ENCODE results near the gene LIN52. TPM values are rescaled to one million over a fixed set of nuclear protein-coding genes. Genes with fewer than 3 reads are reported as not detected.

Gene LIN52
- total RNA-seq, 1 donor from 2014 or later = 11.0 TPM

DNA sequence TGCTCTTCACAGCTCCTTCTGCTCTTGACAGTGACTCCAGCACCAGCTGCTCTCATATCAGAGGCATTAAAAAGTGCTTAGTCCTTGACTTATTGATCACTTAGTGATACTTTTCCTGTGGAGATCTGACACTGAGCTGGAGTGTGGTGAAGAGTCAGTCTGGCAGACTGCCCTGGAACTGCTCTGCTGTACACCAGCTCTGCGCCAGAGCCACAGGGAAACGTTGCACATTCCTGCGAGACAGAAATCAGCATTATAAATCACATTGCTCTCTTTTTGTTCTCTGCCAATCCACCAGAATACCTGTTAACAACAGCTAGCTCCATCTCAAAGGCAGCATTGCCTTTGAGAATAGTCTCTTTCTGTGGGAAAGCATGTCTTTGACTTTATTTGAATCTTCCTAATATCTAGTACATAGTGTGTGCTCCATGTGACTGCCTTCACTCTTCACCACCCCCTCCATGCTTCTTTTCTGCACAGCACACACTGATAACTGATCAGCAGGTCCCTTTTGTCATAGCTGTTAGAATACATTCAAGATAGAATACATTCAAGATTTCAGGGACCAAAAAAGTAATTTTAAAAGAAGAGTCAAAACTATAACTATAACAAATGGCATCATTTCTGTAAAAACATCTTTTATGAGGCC, 106.3 kb downstream of the LIN52 start:
- DNase-seq (ENCODE audit: low read depth, low spot score) = no peak

DNA sequence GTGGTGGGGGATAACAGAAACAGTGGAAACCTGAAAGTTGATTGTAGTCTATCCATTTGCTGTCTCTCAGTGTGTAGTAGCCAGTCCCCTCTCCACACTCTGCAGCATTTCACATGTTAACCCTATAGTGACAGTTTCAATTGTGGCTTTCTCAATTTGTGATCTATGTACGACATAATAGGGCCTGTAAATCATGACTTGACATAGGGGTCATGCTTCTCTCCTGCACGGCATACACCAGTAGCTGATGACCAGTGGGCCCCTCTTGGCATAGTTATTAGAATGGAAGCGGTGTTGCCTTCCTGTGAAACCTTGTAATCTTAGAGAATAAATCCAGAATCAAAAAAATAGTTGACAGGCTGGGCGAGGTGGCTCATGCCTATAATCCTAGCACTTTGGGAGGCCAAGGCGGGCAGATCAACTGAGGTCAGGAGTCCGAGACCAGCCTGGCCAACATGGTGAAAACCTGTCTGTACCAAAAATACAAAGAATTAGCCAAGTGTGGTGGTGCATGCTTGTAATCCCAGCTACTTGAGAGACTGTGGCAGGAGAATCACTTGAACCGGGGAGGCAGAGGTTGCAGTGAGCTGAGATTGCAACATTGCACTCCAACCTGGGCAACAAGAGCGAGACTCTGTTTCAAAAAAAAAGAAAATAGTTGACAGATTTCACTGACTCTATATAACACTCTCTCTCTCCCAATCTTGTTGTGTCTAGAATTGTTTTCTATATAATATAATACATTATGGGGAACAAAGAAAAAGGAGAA, 109.9 kb downstream of the LIN52 start:
- no peak for DNase-seq (ENCODE audit: low read depth, low spot score)

DNA sequence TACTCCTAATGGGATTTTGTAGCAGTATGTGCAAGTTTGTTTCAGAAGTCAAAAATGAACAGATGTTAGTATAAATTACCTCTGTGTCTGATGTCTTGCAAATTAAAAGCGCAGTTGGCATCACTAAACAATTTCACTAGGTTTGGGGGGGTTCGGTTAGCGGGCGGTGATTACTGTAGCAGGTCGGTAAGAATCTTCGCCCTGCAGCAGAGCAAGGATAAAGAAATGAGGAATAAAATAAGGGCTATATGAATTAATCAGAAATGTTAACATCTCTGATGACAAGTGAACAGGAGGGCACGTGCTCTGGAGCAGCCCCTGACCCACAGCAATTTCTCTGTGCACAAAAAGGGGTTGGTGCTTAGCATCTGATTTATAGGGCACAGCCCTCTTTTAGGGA, 110.9 kb downstream of the LIN52 start:
- no peak for DNase-seq (ENCODE audit: low read depth, low spot score)

DNA sequence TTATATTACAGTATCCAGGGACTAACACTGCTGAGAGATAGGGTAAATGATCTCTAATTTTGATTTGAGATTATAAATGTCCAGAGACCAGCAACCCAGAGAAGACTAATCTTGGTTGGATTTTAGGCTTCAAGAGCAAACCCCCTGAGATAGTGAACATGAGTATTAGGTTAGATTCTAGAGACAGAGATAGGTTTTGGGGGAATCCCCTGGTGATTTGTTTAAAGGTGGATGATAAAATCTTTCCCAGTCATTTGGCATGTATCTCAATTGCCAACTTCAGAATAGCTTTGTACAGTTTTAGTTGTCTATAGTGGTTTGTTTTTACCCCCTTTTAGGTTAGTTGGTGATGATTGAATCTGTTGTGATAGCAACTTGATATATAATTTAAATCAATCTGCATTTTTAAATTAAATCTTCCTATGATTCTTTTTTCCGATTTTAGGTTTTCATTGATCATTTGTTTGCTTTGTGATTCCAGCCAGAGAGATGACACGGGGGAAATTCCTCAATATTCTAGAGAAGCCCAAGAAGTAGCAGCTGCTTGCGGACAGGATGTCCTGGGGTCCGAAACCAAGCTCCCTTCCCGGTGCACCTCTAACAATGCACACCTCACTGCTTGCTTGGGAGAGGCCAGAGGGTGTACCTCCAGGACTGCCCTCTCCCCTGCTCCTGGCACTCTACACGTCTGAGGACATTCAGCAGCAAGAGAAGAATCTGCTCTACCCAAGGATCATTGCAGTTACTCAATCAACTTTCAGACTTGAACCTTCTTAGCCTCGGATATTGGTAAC, 113.9 kb downstream of the LIN52 start:
- DNase-seq (ENCODE audit: low read depth, low spot score) = no peak

DNA sequence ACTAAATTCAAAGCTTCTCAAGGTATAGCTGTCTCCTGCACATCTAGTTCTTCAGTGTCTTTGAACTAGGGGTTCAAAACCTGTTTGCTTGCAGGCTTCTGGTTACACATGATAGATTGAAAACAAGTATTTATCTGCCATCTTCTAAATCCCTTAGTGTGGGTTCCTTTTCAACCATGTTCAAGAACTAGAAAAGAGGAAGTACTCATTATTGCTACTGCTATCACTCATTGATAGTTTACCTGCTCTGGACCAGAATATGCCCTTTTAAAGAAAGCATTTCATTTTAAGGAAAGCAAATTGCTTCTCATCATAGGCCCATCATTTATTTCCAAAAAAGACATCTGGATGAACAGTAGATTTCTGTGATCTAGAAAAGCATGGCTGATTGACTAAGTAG, 117.4 kb downstream of the LIN52 start:
- DNase-seq (ENCODE audit: low read depth, low spot score) = no peak

DNA sequence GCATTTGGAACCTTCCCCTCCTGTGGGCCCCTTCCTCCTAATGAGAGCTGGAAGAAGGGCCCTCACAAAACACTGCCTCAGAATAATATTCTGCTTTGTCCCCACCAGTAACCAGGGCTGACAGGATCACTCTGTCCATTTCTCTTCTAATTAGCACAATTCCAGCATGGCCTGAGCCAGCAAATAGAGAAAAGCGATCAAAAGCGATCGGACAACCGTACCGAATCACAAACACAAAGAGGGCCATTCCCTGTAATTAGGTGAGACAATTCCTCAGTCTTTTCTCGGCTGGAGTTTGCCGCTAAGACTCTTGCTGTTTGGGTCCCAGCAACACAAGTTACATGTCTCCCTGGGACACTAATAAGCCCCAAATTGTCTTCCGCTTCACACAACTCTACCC, 118.9 kb downstream of the LIN52 start:
- no peak for DNase-seq (ENCODE audit: low read depth, low spot score)

DNA sequence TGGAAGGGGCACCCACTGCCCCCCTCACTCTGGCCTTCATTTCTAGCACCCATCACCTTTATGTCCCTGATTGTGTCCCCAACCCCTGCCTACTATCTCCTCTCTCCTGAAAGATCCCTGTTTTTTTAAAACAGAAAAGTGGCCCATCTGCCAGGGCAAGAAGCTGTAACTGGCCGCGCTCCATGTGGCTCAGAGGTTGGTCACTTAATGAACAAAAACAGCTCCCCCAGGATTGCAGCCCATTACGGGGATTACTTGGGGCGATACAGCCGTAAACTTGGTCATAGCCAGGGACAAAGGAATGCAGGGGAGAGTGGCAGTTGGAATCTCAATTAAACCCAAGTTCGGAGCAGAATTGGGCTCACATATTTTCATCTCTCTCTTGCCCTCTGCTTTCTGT, 119.7 kb downstream of the LIN52 start:
- DNase-seq (ENCODE audit: low read depth, low spot score) = no peak

DNA sequence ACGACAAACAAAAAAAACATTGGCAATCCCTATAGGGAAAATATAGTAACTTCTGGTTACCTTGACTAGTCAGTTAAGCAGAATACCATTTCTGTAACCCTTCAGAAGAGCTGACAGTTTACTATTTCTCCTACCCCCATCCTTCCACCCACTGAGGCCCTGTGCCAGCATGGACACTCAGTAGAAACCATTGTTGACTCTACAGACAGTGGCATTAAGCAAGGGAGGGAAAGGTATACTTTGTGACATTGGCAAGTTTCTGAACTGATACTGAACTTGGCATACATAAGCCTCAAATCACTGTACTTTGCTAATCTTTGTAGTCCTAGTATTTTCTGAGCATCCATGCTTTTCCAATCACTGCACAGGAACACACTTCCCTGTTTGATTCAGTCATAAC, 121.1 kb downstream of the LIN52 start:
- no peak for DNase-seq (ENCODE audit: low read depth, low spot score)

DNA sequence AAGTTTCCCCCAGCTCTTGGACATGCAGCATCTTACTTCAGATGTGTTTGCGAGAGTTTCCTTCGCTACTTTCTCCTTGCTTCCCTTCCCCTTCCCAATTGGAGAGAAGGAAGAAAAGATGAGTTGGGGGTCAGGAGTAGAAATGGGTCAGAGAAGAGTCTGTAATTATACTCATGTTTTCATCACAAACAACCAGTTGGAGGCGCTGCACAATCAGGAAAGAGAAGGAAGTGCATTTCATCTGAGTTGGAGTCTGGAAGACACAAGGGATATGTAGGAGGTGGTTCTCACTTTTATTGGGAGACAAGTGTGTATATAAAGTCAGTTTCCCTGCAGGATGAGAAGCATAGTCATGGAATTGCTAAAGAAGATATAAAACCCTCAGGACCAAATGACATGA, 123.2 kb downstream of the LIN52 start:
- DNase-seq (ENCODE audit: low read depth, low spot score) = no peak

DNA sequence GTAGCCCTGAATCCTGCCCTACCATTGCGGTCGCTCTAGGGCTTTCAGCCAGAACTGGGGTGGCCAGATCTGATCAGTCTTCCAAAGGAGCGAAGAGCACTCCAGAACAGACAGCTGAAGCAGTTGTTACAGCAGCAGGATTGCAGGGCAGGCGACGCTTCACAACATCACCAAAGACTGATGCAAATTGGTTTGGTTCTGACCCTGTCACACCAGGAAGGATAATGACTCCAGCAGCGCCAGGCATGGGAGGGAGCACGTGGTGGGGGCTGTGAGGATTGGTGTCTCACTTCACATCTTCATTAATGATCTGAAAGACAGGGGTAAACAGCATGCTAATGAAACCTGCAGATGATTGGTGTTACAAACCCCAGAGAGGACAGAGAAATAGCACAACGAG, 123.9 kb downstream of the LIN52 start:
- no peak for DNase-seq (ENCODE audit: low read depth, low spot score)

DNA sequence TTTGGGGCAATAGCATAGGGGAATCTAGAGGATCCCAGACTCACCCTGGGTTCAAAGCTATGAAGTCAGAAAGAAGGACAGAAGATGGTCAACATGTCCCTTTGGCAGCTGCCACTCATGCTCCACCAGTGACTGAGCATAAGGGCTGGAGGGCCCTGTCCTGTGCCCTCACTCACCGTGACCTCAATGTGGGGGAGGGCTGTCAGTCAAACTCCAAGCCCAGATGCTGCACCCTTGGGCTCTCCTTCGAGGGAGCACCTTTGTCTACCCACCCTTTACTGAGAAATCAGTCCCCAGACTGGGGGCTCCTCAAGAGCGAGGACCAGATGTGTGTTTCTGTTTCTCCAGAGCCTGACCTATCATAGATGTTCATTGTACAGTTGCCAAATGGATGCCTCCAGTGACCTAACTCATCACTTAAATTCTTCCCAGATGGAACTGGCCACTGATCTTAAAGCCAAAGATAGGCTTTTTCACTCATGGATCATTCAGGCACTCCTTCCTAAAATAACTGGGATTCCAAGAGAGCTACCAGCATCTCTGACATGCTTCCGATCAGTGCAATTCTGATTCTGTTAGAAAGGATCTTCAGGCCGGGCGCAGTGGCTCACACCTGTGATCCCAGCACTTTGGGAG, 127.3 kb downstream of the LIN52 start:
- no peak for DNase-seq (ENCODE audit: low read depth, low spot score)

DNA sequence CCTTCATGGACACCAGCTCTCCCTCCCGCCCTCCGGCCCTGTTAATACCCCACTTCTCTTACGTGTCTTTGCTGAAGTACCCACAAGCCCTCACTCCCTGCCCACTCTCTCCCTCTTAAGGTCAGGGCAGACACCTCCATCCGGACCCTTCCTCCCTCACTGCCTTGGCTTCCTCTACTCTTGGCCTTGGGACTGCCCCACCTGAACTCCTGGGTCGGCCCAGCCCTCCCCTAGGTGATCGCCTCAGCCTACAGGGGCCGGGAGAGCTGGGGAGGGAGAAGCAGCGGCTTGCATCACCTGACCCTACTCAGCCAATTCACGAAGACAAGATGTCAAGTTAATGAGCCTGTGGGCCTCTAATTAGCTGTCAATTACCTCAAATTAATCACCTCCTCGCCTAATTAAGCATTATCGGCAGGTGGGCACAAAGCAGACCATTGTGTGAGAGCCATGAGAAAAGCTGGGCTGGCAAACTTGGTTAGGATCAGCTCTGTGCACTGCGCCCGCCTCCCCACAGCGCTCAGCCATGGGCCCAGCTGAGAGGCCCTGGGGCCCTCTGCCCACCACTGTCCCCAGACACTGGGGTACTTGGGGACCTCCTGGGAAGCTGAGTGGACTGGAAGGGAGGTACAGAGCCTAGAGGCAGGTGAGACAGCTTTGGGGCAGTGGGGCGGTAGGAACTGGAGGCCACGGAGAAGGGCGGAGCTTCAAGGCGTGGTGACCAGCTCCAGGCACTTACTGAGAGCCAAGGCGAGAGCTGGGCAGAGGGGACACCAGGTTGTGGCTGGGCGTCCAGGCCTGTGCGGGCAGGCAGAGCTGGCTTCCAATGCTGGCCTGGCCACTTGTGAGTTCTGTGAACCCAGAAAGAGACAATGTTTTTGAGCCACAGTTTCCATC, 129.4 kb downstream of the LIN52 start:
- DNase-seq (ENCODE audit: low read depth, low spot score) = no peak

DNA sequence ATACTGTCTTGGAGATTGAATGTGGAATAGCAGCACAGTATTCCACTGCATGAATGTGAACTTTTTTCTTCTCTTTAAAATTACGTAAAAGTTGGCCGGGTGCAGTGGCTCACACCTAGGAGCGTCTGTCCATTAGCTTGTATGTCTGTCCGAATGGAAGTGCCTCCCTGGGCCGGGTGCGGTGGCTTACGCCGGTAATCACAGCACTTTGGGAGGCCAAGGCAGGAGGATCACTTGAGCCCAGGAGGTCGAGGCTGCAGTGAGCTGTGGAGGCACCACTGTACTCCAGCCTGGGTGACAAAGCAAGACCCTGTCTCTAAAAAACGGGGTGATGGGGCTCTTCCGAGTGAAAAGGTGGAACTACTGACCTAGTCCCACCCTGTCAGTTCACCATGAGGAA, 131.9 kb downstream of the LIN52 start:
- no peak for DNase-seq (ENCODE audit: low read depth, low spot score)

DNA sequence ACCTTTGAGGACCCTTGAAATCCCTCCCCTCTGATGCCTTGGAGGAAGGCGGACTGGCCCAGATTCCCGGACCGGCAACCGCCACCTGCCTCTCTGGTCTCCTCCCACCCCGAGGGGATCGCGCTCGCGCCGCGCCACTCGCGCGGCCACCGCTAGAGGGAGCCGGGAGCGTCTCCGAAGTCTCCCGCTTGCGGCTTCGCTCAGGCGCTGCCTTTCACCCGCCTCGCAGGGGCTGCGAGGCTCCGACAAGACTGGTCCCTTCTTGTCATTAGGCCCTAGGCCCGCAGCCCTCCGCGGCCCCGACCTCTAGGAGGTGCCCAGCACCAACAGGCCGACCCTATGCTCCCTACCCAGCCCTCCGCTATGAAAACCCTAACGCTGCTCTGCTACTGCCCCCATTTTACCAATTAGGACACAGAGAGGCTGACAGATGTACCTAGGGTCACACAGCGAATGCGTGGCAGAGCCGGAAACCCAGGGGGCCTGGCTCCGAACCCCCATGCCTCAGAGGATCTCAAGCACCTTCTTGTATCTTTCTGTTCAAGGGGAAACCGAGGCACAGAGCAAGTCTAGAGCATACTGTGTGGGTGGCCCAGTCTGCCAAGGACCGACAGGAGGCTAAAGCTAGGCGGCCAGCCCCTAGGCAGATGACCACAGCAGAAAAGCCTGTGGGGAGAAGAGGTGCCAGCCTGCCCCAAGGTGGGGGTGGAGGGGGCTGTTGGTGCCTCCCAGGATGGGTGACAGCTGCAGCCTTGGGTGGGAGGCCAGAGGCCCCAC, 133.1 kb downstream of the LIN52 start:
- peak; percentile 8 for DNase-seq (ENCODE audit: low read depth, low spot score)

DNA sequence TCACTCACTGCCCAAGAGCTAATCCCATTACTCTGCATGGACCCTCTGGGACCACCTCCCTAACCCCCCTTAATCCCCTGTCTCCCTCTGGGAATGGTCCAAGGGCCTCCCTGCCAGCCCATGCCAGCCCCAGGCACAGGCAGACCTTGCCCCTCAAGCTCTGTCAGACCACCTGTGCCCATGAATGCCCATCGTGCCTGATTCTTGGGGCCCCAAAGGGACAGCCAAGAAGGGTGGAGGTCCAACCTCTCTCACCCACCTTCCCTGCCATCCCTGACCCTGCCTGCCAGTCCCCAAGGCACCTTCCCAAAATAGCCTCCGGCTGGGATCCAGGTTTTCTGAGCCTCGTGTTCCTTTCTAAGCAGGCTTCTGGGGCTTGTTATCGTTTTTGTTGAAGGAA, 133.7 kb downstream of the LIN52 start:
- no peak for DNase-seq (ENCODE audit: low read depth, low spot score)

DNA sequence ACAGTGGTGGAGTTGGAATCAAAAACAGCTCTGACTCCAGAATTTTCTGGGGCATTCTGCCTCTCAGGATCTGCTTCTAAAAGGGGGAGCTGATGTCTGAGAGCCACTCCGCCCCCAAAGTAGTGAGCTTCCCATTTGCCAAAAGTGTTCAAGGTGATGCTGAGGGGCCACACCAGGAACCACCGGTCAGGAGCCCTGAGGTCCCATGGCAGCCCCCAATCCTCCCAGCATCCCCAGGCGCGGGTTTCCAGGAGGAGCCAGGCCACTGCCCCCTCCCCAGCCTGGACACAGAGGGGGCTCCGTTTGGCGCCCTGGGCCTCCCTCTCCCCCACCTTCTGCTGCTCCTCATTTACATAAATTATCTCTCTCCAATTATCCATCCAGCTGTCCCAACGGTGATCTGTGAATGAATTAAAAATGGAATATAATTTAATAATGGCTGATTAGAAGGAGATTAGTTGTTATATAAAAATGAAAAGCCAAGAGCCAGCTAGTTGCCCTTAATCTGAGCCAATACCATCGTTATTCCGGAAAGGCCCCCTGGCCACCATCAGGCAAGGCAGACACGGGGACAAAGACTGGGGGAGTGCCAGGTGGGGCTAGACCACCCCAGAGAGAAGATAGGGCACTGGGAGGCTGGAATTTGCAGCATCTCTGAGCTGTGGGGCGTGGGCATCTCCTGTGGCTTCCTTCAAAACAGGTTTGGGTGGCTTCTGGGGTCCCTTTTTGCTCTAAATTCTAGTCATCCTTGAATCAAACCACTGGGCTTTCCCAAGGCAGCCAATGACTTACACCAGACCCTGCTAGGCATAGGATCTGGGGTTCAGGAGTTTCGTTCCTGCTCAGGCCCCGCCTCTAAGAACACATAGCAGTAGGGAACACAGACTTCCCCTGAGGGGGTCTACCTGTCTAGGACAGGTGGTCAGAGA, 134.8 kb downstream of the LIN52 start:
- DNase-seq (ENCODE audit: low read depth, low spot score) = no peak

DNA sequence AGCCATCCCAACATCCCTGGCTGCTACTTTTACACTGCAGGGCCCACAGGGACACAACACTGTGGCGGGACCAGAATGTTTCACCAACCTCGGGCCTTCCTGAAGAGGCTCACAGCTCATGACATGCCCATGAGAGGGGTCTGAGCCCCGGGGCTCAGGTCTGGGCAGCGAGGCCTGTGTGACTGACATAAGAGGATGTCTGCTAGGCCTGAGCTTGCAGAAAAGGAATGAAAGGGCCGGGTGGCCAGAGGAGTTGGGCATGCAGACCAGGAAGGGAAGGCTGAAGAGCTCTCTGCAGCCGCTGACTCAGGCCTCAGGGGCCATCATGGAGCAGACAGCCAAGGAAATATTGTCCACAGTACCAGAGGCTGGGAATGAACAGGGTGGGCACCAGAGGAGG, 136.2 kb downstream of the LIN52 start:
- DNase-seq (ENCODE audit: low read depth, low spot score) = no peak

DNA sequence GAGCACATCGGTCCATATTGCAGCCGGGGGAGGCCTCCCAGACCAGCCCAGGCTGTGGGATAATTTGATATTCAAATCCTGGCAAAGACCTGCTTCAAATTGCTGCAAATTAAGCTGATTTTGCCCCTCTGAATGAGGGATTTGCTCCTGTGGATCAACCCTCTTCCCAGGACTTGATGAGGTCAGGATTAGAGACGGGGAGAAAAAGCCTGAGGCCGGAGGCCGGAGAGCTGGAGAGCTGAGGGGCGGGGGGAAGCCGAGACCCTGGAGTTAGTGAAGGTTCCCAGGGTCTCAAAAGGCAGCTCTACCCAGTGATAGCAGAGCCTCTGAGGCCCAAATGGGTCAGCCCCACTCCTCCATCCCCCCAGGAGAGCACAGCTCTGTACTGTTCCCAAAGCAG, 137.0 kb downstream of the LIN52 start:
- DNase-seq (ENCODE audit: low read depth, low spot score) = no peak

DNA sequence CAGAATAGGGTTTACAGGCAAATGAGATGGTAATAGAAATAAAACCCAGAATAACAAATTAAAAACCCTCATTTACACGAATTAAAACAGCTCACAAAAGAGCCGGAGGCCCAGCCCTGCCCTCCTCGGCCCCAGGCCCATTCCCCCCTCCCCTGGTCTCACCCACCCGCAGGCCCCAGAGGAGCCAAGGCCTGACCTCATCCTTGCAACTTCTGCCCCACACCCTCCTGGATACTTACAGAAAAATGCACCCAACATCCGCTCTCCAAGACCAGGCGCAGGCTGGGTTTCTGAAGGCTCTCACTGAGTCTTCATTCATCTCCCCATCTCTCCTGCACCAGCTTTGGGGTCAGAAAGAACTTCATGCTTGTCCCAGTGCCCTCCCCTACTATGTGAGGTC, 138.3 kb downstream of the LIN52 start:
- DNase-seq (ENCODE audit: low read depth, low spot score) = no peak

All from pulmonary artery endothelial cell (primary cell).